Activated CD4-positive, alpha-beta T cell treated with anti-CD3 and anti-CD28 coated beads, Interleukin-2, amount 10 ng/mL, durations not matched to agents 7 days and 5 days (primary cell): ENCODE results near the gene SHF. TPM values are rescaled to one million over a fixed set of nuclear protein-coding genes. Genes with fewer than 3 reads are reported as not detected.

ENCODE experiments used
- CTCF ChIA-PET: fragments of 350-600 bp; sonication (Branson Sonifier 250); formaldehyde crosslinking; loops from one replicate; lab custom pipeline; 2021; ENCODE audit warnings: antibody characterized with exemption; lab: Charles Lee
- POLR2A ChIA-PET: fragments of 350-600 bp; sonication (Branson Sonifier 250); formaldehyde crosslinking; loops from one replicate; lab custom pipeline; 2021; ENCODE audit warnings: antibody characterized with exemption; lab: Charles Lee
- DNase-seq: peaks from one replicate; pipeline ENCODE4 v3.0.0-alpha.2; 2020
- H3K27ac Mint-ChIP-seq: one replicate; pipeline ENCODE4 v1.8.0; 2021; ENCODE audit warnings: mild to moderate bottlenecking, moderate library complexity, mixed read lengths
- H3K27me3 Mint-ChIP-seq: one replicate; pipeline ENCODE4 v1.8.0; 2021; ENCODE audit warnings: mixed read lengths
- H3K36me3 Mint-ChIP-seq: one replicate; pipeline ENCODE4 v1.8.0; 2021; ENCODE audit warnings: low read depth, mixed read lengths
- H3K4me1 Mint-ChIP-seq: one replicate; pipeline ENCODE4 v1.8.0; 2021; ENCODE audit warnings: mixed read lengths
- H3K4me3 Mint-ChIP-seq: one replicate; pipeline ENCODE4 v1.8.0; 2021; ENCODE audit warnings: mild to moderate bottlenecking, moderate library complexity, mixed read lengths
- H3K9me3 Mint-ChIP-seq: one replicate; pipeline ENCODE4 v1.8.0; 2021; ENCODE audit warnings: mixed read lengths
- total RNA-seq, 2 experiments: library from RNA; stranded (reverse); gene quantifications; one replicate each; pipeline ENCODE4 v1.2.3, GENCODE V29; 2021

Gene SHF
- total RNA-seq, 2 experiments from 2014 or later: 0.79 to 0.92 TPM

DNA sequence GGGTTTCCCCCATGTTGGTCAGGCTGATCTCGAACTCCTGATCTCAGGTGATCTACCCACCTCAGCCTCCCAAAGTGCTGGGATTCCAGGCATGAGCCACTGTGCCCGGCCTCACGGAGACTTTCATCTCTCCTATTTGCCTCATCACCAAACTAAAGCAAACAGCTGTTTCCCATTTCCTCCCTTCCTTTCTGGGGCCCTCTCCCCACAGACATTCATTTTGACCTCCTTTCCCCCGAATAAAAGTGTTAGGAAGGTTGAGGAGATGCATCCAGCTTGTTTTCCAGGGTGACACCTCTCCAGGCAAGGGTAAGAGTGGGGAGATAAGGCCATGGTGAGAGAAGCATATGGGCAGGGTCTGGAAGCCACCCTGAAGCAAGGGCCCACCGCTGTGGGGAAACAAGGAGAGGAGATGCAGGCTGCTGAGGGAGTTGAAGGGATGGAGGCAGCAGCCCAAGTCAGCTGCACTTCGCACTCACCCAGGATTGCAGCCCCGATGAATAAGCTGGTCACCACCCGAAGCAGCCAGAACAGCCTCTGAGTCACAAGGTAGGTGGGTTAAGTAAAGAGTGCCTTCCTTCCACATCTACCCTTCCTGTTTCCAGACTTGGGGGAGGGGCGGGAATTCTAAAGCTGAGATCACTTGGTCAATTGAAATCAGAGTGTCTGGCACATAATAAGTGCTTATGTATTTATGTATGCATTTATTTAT lies 65.9 kb downstream of the SHF start:
- no peaks in the 10 kb centered on the region for H3K36me3 Mint-ChIP-seq
- H3K27me3 Mint-ChIP-seq: peaks cover 53% of the 10 kb centered on the region
- ChIA-PET POLR2A (no interaction called here), CTCF (interaction anchor here (0.6 to 0.7 kb wide), 2 partner anchors 326 to 705 kb away, joined by 3 read pairs; no protein-coding TSS in a partner anchor)
- no peak for DNase-seq
- no peak overlapping the region for H3K27ac Mint-ChIP-seq
- H3K4me1 Mint-ChIP-seq: peaks cover 12% of the 10 kb centered on the region
- no peaks in the 10 kb centered on the region for H3K9me3 Mint-ChIP-seq
- no peak overlapping the region for H3K4me3 Mint-ChIP-seq

DNA sequence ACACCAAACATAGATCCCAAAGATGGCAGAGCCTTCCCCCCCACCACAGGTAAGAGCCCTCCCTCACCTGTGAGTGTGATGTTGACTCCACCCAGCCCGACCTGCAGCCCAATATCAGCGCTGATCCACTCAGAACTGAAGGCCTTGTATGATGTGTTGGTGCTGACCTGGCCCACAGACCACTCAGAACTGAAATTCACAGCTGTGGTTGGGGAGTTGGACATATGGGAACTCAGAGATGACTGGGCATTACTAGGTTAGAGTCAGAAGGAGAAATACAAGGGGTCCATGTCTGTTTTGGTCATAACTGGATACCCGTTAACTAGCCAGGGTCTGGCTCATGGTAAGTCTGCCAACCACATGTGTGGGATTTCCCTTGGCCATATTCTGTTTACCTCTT lies 66.7 kb downstream of the SHF start:
- no peaks in the 10 kb centered on the region for H3K36me3 Mint-ChIP-seq

DNA sequence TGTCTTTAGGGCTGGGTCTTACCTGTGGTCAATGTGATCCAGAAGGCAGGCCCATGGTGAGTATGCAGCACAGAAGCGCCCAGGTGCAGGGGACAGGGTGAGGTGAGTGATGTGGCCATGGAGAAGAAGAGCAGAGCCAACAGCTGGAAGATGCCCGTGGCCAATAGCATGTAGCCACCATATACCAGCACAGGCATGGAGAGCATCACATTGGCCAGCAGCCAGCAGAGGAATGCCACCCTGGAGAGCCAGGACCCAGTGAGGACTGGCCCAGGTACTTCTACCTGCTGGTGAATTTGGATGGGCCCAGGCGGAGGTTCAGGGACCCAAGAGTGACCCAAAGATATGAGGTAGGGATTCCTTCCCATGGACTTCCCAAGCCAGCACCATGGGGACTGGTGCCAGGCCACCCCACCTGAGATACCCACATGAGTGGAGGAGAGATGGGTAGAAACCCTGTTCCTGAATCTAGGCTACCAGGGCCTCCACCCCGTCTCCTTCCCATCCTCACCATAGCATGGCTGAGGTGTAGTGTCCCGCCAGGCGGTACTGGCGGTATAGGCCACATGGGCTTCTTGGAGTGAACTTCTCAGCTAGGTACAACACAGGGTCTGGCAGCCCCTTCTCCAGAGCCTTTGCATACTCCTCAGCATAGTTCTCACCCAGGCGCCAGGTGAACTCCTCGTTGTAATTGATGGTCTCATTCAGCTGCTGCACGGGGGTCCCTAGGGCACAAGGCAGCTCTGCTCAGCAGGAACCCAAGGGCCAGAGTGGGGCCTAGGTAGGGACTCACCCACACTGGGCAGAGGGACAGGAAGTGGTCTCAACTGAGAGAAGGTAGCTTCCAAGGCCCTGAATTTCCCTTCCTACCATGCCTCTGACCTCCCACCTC lies 67.4 kb downstream of the SHF start:
- POLR2A ChIA-PET: no interaction called here
- no peak overlapping the region for H3K27ac Mint-ChIP-seq
- no peak overlapping the region for H3K4me3 Mint-ChIP-seq
- no peaks in the 10 kb centered on the region for H3K36me3 Mint-ChIP-seq
- H3K27me3 Mint-ChIP-seq: peaks cover 53% of the 10 kb centered on the region
- CTCF ChIA-PET: no interaction called here
- no peak for DNase-seq
- H3K4me1 Mint-ChIP-seq: peaks cover 13% of the 10 kb centered on the region
- H3K9me3 Mint-ChIP-seq: no peaks in the 10 kb centered on the region

More for the DNA sequence above, 66.7 kb downstream of the SHF start:
- Mint-ChIP-seq H3K4me3 (no peak overlapping the region), H3K27me3 (peaks cover 53% of the 10 kb centered on the region), H3K9me3 (no peaks in the 10 kb centered on the region), H3K4me1 (peaks cover 12% of the 10 kb centered on the region), H3K27ac (no peak overlapping the region)
- ChIA-PET CTCF (no interaction called here), POLR2A (no interaction called here)
- no peak for DNase-seq

DNA sequence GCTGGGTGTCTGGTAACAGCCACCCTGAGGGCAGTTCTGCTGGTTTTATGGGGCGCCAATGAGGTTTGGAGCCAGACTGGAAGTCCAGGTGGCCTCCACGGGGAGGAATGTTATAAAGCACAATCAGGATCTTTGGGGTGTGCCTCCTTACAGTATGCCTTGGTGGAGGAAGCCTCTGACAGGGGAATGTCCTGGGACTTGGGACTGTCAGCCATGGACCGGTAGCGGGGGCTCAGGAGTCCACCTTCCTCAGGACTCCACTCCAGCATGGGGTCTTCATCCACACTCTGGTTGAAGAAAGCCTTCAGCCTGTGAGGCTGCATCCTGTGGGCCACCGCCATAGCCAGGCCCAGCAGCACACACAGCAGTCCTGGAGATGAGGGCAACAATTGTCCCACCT lies 68.8 kb downstream of the SHF start:
- no peak overlapping the region for H3K4me3 Mint-ChIP-seq
- no peak overlapping the region for H3K27ac Mint-ChIP-seq
- H3K9me3 Mint-ChIP-seq: no peaks in the 10 kb centered on the region
- no peaks in the 10 kb centered on the region for H3K36me3 Mint-ChIP-seq
- POLR2A ChIA-PET: no interaction called here
- no peak for DNase-seq
- CTCF ChIA-PET: interaction anchor here (0.9 to 1.7 kb wide), 11 partner anchors 12 to 1215 kb away, joined by 3 to 19 read pairs (median 4); partner anchors contain the start of genes DUOX1 and DUOXA1
- peaks cover 17% of the 10 kb centered on the region for H3K4me1 Mint-ChIP-seq
- H3K27me3 Mint-ChIP-seq: peaks cover 56% of the 10 kb centered on the region

- Mint-ChIP-seq H3K36me3 (no peaks in the 10 kb centered on the region), H3K27me3 (peaks cover 58% of the 10 kb centered on the region), H3K9me3 (no peaks in the 10 kb centered on the region), H3K4me1 (peaks cover 23% of the 10 kb centered on the region), H3K4me3 (no peak overlapping the region), H3K27ac (no peak overlapping the region)
- DNase-seq: peak; percentile 89
- CTCF ChIA-PET: interaction anchor here (0.5 to 1.7 kb wide), 29 partner anchors 9 to 1214 kb away, joined by 3 to 19 read pairs (median 4); partner anchors contain the start of genes DUOX1, DUOXA1 and SORD
- POLR2A ChIA-PET: no interaction called here
Observed at GRCh38 chr15:45118131-45118588, 69.6 kb downstream of the SHF start.

DNA sequence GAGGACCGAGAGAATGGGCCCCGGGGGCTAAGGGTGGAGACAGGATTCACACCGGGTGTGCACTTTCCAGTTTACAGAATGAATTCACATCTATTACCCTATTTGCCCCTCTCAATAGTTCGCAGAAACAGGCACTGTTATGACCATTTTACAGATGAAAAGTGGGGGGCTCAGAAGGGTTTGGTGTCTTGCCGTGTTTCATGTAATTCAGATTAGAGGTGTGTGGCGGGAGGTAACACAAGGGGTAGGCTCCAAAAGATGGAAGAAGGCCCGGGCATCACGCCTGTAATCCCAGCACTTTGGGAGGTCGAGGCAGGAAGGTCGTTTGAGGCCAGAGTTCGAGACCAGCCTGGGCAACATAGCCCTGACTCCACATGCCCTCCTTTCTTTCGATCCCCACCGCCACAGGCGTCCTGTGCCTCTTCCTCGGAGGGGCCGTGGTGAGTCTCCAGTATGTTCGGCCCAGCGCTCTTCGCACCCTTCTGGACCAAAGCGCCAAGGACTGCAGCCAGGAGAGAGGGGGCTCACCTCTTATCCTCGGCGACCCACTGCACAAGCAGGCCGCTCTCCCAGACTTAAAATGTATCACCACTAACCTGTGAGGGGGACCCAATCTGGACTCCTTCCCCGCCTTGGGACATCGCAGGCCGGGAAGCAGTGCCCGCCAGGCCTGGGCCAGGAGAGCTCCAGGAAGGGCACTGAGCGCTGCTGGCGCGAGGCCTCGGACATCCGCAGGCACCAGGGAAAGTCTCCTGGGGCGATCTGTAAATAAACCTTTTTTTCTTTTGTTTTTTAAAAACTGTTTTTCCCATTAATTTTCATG lies 70.2 kb downstream of the SHF start:
- Mint-ChIP-seq H3K27ac (no peak overlapping the region), H3K4me1 (peaks cover 23% of the 10 kb centered on the region), H3K4me3 (no peak overlapping the region), H3K27me3 (peaks cover 61% of the 10 kb centered on the region), H3K36me3 (no peaks in the 10 kb centered on the region), H3K9me3 (no peaks in the 10 kb centered on the region)
- DNase-seq: no peak
- POLR2A ChIA-PET: no interaction called here
- CTCF ChIA-PET: interaction anchor here (0.9 to 1.7 kb wide), 23 partner anchors 8 to 1214 kb away, joined by 3 to 19 read pairs (median 4); partner anchors contain the start of genes DUOX1, DUOXA1 and SORD

Other genes starting within 250 kb of the SHF start
- not detected for gene TERB2, start 231.3 kb downstream of the SHF start, total RNA-seq
- gene SORD, start 164.8 kb downstream of the SHF start, total RNA-seq: 1 to 10 TPM; 6.0 TPM
- gene DUOX2, start 73.8 kb downstream of the SHF start, total RNA-seq: under 1 TPM in 1 of 2 experiments, not detected in 1; 0.02 TPM
- gene DUOXA2, start 73.6 kb downstream of the SHF start, total RNA-seq: not detected
- not detected for gene DUOXA1, start 58.1 kb downstream of the SHF start, total RNA-seq
- not detected for gene DUOX1, start 58.0 kb downstream of the SHF start, total RNA-seq
- not detected for gene SLC28A2, start 64.3 kb upstream of the SHF start, total RNA-seq
- gene GATM, start 190.6 kb upstream of the SHF start, total RNA-seq: 1 to 10 TPM; 1.6 to 2.0 TPM